ENCODE data around the gene ZNF518A.

DNA sequence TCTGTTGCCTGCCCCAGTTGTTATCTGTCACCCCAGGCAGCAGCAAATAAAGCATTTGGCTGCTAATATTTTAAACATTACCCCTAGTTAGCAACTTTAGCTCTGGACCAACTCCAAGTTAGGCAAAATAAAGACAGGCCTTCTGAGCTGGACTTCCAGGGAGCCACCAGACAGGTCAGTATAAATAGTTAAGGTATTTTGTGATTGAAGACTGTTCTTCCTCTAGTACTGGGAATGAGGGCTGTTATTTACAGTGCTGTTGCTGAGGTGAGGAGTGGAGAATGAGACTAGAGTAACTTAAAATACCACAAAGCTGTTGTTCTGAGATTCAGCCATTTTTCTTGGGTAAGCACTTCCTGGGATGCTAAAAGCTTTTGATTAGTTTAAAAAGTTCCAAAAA is 40.1 kb downstream of the ZNF518A start:
- TF ChIP-seq CTCF (IDR thresholded peaks at IDR 0.05; ENCODE audit: borderline replicate concordance, extremely low read depth, low read length, poor library complexity, severe bottlenecking) (no peak), EZH2 (IDR thresholded peaks at IDR 0.05; ENCODE audit: borderline replicate concordance, low read depth, low read length, severe bottlenecking) (no peak)

Measured in DND-41 (cell line).